GM12801 (cell line): ENCODE measurements around the gene C13orf42.

Experiments
- TF ChIP-seq, protein P1 (sequence below): IDR thresholded peaks from one replicate; pipeline ENCODE4 v1.5.1; 2011; ENCODE audit warnings: control low read depth; ENCODE audit not compliant: insufficient read length; ENCODE audit errors: extremely low read depth

Gene C13orf42

DNA sequence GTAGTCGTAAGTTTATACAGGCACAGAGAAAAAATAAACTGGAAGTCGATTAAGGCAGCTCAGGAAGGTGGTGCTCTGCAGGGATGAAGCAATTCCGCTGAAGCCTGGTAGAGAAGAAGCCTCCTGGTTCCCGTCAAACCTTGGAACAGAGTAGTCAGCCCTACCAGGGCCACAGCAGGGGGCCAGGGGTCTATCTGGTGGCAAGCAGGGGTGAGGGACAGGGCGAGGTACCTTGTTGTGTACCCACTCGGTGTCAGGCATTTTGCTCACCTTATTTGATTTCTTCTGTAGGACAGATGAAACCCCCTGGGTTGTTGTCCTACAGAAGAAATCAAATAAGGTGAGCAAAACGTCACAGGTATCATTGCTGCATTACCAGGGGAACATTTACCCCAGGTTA, 70.6 kb downstream of the C13orf42 start:
- TF ChIP-seq, protein P1, sequence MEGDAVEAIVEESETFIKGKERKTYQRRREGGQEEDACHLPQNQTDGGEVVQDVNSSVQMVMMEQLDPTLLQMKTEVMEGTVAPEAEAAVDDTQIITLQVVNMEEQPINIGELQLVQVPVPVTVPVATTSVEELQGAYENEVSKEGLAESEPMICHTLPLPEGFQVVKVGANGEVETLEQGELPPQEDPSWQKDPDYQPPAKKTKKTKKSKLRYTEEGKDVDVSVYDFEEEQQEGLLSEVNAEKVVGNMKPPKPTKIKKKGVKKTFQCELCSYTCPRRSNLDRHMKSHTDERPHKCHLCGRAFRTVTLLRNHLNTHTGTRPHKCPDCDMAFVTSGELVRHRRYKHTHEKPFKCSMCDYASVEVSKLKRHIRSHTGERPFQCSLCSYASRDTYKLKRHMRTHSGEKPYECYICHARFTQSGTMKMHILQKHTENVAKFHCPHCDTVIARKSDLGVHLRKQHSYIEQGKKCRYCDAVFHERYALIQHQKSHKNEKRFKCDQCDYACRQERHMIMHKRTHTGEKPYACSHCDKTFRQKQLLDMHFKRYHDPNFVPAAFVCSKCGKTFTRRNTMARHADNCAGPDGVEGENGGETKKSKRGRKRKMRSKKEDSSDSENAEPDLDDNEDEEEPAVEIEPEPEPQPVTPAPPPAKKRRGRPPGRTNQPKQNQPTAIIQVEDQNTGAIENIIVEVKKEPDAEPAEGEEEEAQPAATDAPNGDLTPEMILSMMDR = no peak

DNA sequence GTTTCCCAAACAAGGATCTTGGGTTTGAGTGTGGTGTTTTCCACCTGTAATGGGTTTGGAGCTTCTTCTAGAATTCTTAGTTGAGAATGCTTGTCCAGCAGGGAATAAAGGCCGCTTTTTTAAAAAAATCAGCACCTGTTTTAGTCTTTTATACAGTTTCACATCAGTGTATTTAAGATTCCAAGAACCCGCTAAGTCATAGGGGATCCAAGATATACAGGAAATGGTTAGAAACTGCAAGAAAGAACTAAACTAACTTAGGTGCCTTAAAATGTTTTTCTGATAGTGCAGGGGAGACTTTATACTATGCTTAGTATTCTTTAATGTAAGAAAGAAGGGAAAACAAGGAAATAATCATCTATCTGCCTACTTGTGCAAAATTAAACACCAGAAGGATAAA, 74.7 kb downstream of the C13orf42 start:
- TF ChIP-seq, protein P1 = no peak

DNA sequence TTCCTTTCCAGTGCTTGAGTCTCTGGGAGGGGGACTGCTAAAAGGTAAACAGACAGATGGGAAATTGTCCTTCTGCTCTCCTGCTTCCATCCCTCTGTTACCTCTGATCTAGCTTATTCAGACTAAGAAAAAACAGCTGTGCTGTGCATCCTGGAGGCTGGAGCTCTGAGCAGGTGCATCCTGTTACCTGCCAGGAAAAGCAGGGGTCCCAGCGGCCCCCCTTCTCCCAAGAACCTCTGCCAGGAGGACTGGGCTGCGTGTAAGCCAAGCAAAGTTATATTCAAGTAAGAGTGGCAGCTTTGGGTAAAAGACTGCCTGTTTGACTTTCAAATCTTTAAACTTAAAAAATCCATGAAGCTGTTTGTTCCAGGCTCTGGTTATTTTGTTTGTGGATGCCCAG, 75.1 kb downstream of the C13orf42 start:
- TF ChIP-seq, protein P1 = no peak

DNA sequence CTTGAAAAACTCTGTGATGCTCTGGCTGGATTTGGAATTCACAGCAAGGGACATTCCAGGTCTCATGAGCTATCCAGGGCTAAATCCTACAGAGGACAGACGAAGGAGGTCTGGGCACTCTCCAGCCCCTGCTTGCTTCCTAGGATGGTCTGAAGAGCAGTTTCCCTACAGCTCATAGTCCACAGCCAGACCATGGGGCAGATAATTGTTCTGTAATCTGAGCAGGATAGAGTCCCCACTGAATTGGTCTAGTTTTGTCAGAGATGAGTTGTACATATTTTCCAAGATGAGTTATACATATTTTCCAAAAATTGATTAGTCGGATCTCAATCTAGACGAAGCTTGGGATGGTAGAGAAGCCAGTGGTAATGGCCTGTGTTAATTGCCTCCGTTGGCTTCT, 75.6 kb downstream of the C13orf42 start:
- TF ChIP-seq, protein P1 = no peak

DNA sequence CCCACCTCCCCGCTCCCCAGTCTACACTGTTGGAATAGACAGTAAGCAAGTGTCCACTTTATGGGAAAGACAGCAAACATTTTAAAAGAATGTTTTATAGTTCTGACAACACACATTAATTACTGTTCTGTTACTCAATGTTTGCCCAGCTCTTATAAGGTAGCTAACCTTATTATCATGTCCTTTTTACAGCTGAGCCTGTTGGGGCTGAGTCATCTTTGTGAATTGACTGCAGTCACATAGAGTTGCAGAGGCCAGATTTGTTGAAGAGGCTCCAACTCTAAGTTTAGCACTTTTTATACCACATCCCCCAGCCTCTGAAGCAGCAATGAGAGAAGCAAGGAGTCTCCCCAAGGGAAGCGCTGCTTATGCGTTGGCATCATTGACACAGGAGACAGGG, 76.2 kb downstream of the C13orf42 start:
- TF ChIP-seq, protein P1 = no peak

DNA sequence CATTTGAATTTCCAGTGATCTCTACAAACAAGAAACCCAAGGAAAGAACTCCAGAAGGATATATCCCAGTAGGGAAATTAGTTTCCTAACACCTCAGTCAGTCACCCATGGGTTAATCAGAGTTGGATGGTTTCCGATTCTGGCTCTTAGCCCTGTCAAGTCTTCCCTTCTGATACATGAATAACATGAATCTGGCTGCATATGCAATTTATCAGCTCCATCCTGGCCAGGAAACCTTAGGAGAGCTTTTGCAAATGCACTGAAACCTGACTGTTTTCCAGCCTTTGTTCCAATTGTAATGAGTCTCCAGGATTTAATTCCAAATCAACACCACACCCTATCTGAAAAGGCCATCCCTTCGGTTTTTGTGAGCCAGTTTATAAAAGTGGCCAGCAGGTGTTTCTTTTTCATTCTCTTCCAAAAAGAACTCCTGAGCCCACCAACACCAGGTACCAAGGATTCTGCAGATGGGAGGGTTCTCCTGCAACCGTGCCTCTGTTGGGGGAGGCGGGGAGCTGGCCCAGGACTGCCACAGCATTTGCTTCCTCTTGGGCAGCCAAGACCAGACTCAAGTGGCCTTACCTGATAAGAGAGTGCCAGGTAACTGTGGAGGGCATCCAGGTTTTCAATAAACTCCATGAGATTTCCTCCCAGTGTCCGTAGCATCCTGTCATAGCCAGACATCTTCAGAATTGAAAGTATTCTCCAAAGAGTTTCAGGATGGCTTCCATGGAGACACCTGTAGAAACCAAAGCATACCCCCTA, 77.5 kb downstream of the C13orf42 start:
- TF ChIP-seq, protein P1 = no peak

DNA sequence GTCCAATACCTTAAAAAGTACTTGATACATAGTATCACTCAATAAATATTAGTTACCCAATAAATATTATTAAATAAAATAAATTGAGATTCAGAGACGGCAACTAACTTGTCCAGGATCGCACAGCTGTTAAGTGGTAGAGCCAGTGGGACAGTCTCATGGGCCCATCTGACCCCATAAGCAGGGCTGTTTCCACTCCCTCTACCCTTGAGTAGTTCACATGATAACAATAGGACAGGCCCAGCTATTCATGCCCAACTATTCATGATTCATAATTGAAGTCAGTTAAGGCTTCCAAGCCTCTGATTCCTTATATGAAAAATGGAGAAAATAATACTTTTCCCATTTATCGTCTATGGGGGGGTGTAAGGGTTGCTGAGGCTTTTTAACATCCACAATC, 78.2 kb downstream of the C13orf42 start:
- TF ChIP-seq, protein P1 = no peak
